ENCODE data around the gene DMRTB1.

The DMRTB1 gene

GRCh38 chr1:53438427-53439336 lies 20.5 kb upstream of the DMRTB1 start:
- no peak for DNase-seq

GRCh38 chr1:53439337-53440207 lies 19.6 kb upstream of the DMRTB1 start:
- no peak for DNase-seq

GRCh38 chr1:53440633-53441032 lies 18.6 kb upstream of the DMRTB1 start:
- DNase-seq = no peak

- DNase-seq = no peak
Observed at GRCh38 chr1:53442299-53442698, 16.9 kb upstream of the DMRTB1 start.

GRCh38 chr1:53446051-53446450 lies 13.1 kb upstream of the DMRTB1 start:
- DNase-seq = no peak

GRCh38 chr1:53447413-53447812 lies 11.8 kb upstream of the DMRTB1 start:
- no peak for DNase-seq

GRCh38 chr1:53448241-53448841 lies 10.9 kb upstream of the DMRTB1 start:
- no peak for DNase-seq

- no peak for DNase-seq
Observed at GRCh38 chr1:53449021-53449420, 10.2 kb upstream of the DMRTB1 start.

GRCh38 chr1:53449693-53450092 lies 9.5 kb upstream of the DMRTB1 start:
- no peak for DNase-seq

- no peak for DNase-seq
Observed at GRCh38 chr1:53450225-53450624, 9.0 kb upstream of the DMRTB1 start.

GRCh38 chr1:53454019-53454418 lies 5.2 kb upstream of the DMRTB1 start:
- DNase-seq = no peak

- DNase-seq = no peak
Observed at GRCh38 chr1:53455364-53455991, 3.7 kb upstream of the DMRTB1 start.

- DNase-seq = no peak
Observed at GRCh38 chr1:53458634-53459033, 565 bp upstream of the DMRTB1 start.

GRCh38 chr1:53460211-53460634 lies 1.0 kb downstream of the DMRTB1 start:
- no peak for DNase-seq

- DNase-seq = no peak
Observed at GRCh38 chr1:53460666-53461322, 1.6 kb downstream of the DMRTB1 start.

- no peak for DNase-seq
Observed at GRCh38 chr1:53461323-53462044, 2.3 kb downstream of the DMRTB1 start.

- DNase-seq = no peak
Observed at GRCh38 chr1:53462193-53462592, 3.0 kb downstream of the DMRTB1 start.

GRCh38 chr1:53462769-53463501 lies 3.7 kb downstream of the DMRTB1 start:
- no peak for DNase-seq

GRCh38 chr1:53463961-53464899 lies 5.0 kb downstream of the DMRTB1 start:
- no peak for DNase-seq
